ENCODE data around the gene DISP2. TPM values are rescaled to one million over a fixed set of nuclear protein-coding genes. Genes with fewer than 3 reads are reported as not detected.

Gene DISP2
- total RNA-seq, 1 donor from 2014 or later, result 0.76 TPM

GRCh38 chr15:40414816-40415215 is 56.8 kb downstream of the DISP2 start:
- no peaks in the 10 kb centered on the region for H3K27me3 Mint-ChIP-seq (ENCODE audit: low read depth)
- no peak for DNase-seq (ENCODE audit: low spot score in 2 of 2, unreplicated experiment in 2 of 2)
- TF ChIP-seq, protein P1, sequence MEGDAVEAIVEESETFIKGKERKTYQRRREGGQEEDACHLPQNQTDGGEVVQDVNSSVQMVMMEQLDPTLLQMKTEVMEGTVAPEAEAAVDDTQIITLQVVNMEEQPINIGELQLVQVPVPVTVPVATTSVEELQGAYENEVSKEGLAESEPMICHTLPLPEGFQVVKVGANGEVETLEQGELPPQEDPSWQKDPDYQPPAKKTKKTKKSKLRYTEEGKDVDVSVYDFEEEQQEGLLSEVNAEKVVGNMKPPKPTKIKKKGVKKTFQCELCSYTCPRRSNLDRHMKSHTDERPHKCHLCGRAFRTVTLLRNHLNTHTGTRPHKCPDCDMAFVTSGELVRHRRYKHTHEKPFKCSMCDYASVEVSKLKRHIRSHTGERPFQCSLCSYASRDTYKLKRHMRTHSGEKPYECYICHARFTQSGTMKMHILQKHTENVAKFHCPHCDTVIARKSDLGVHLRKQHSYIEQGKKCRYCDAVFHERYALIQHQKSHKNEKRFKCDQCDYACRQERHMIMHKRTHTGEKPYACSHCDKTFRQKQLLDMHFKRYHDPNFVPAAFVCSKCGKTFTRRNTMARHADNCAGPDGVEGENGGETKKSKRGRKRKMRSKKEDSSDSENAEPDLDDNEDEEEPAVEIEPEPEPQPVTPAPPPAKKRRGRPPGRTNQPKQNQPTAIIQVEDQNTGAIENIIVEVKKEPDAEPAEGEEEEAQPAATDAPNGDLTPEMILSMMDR (IDR thresholded peaks at IDR 0.05; ENCODE audit: unreplicated experiment), result no peak
- no peaks in the 10 kb centered on the region for H3K4me1 Mint-ChIP-seq
- no peaks in the 10 kb centered on the region for H3K9me3 Mint-ChIP-seq
- peaks cover 44% of the 10 kb centered on the region for H3K36me3 Mint-ChIP-seq
- no peak overlapping the region for H3K27ac Mint-ChIP-seq
- H3K4me3 Mint-ChIP-seq, result no peak overlapping the region

DNA sequence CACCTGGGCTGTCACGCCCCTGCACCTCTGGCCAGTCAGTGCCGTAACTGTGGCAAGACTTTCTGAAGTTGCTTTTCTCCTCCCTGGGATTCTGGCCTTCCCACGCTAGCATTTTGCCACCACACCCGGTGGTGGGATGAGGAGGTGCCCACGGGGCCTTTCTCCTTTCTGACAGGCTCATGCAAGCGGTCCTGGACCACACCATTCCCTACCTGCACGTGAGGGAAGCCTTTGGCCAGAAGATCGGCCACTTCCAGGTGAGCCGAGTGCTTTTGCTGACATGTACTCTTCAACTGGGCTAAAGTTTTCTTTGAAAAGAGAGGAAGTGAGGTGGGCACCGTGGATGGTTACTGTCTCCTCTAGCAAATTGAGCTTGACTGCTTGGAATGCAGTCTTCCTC is 57.2 kb downstream of the DISP2 start:
- Mint-ChIP-seq H3K27ac (no peak overlapping the region), H3K27me3 (ENCODE audit: low read depth) (no peaks in the 10 kb centered on the region), H3K4me3 (no peak overlapping the region), H3K4me1 (no peaks in the 10 kb centered on the region), H3K9me3 (no peaks in the 10 kb centered on the region), H3K36me3 (peaks cover 42% of the 10 kb centered on the region)
- TF ChIP-seq, protein P1 (IDR thresholded peaks at IDR 0.05; ENCODE audit: unreplicated experiment), result no peak
- no peak for DNase-seq (ENCODE audit: low spot score in 2 of 2, unreplicated experiment in 2 of 2)

- no peaks in the 10 kb centered on the region for H3K9me3 Mint-ChIP-seq
- peaks cover 7% of the 10 kb centered on the region for H3K4me1 Mint-ChIP-seq
- no peak overlapping the region for H3K4me3 Mint-ChIP-seq
- no peak overlapping the region for H3K27ac Mint-ChIP-seq
- H3K27me3 Mint-ChIP-seq (ENCODE audit: low read depth), result no peaks in the 10 kb centered on the region
- TF ChIP-seq, protein P1 (IDR thresholded peaks at IDR 0.05; ENCODE audit: unreplicated experiment), result no peak
- DNase-seq (ENCODE audit: low spot score in 2 of 2, unreplicated experiment in 2 of 2), result no peak
- peaks cover 33% of the 10 kb centered on the region for H3K36me3 Mint-ChIP-seq
Observed at GRCh38 chr15:40416056-40416455, 58.0 kb downstream of the DISP2 start.

- DNase-seq (ENCODE audit: low spot score in 2 of 2, unreplicated experiment in 2 of 2), result no peak
- Mint-ChIP-seq H3K27ac (no peak overlapping the region), H3K4me1 (peaks cover 16% of the 10 kb centered on the region), H3K36me3 (peaks cover 18% of the 10 kb centered on the region), H3K9me3 (no peaks in the 10 kb centered on the region), H3K4me3 (no peak overlapping the region), H3K27me3 (ENCODE audit: low read depth) (no peaks in the 10 kb centered on the region)
- TF ChIP-seq, protein P1 (IDR thresholded peaks at IDR 0.05; ENCODE audit: unreplicated experiment), result no peak
Observed at GRCh38 chr15:40418126-40418525, 60.1 kb downstream of the DISP2 start.

- TF ChIP-seq, protein P1 (IDR thresholded peaks at IDR 0.05; ENCODE audit: unreplicated experiment), result no peak
- no peak overlapping the region for H3K27ac Mint-ChIP-seq
- H3K4me1 Mint-ChIP-seq, result peaks cover 16% of the 10 kb centered on the region
- no peak overlapping the region for H3K4me3 Mint-ChIP-seq
- H3K9me3 Mint-ChIP-seq, result no peaks in the 10 kb centered on the region
- H3K27me3 Mint-ChIP-seq (ENCODE audit: low read depth), result no peaks in the 10 kb centered on the region
- H3K36me3 Mint-ChIP-seq, result peaks cover 10% of the 10 kb centered on the region
- DNase-seq (ENCODE audit: low spot score in 2 of 2, unreplicated experiment in 2 of 2), result no peak
Observed at GRCh38 chr15:40420071-40420713, 62.2 kb downstream of the DISP2 start.
